Tibial artery (tissue), 4 donors: ENCODE data around the gene WDR77.

Experiments used
- DNase-seq, 2 donors: peaks; one replicate each; pipeline ENCODE4 v3.0.0-alpha.2; 2019
- H3K27ac ChIP-seq, 2 donors: fragments of 200-600 bp; sonication (generic) in 1 of 2; 1 replicate in 1 of 2; 2 replicates in 1 of 2; pipeline ENCODE4 v1.5.1; 2018 to 2019; ENCODE audit warnings: mild to moderate bottlenecking in 1 of 2
- H3K27me3 ChIP-seq, 2 donors: fragments of 200-600 bp; sonication (generic) in 1 of 2; one replicate each; pipeline versions ENCODE4 v1.5.1 to v1.6.0; 2016 to 2019
- H3K36me3 ChIP-seq, 3 donors: fragments of 200-600 bp; sonication (generic) in 2 of 3; one replicate each; pipeline ENCODE4 v1.5.1; 2016 to 2019; ENCODE audit warnings: mild to moderate bottlenecking in 2 of 3
- H3K4me1 ChIP-seq, 4 donors: fragments of 200-600 bp; sonication (generic) in 2 of 4; 1 replicate in 3 of 4; 2 replicates in 1 of 4; pipeline ENCODE4 v1.5.1; 2016 to 2019
- H3K4me3 ChIP-seq, 2 donors: fragments of 200-600 bp; sonication (generic) in 1 of 2; 1 replicate in 1 of 2; 2 replicates in 1 of 2; pipeline ENCODE4 v1.5.1; 2018 to 2019; ENCODE audit warnings: mild to moderate bottlenecking in 2 of 2
- H3K9me3 ChIP-seq, 3 donors: fragments of 200-600 bp; sonication (generic) in 1 of 3; one replicate each; pipeline ENCODE4 v1.5.1; 2016 to 2019
- intact Hi-C: fragments of 100-400 bp; cut with DNase I; formaldehyde crosslinking; loops from one replicate; pipeline ENCODE4 v1.15.0; 2023; ENCODE audit warnings: low total_unique reads
- TF ChIP-seq, protein P1 (sequence below), 2 experiments: fragments of 200-600 bp in 1 of 2; fragments of 450-650 bp in 1 of 2; IDR thresholded peaks; one replicate each; pipeline ENCODE4 v1.5.1; 2017 to 2019; ENCODE audit warnings: antibody characterized with exemption in 2 of 2, mild to moderate bottlenecking in 1 of 2, moderate library complexity in 1 of 2

The WDR77 gene

DNA sequence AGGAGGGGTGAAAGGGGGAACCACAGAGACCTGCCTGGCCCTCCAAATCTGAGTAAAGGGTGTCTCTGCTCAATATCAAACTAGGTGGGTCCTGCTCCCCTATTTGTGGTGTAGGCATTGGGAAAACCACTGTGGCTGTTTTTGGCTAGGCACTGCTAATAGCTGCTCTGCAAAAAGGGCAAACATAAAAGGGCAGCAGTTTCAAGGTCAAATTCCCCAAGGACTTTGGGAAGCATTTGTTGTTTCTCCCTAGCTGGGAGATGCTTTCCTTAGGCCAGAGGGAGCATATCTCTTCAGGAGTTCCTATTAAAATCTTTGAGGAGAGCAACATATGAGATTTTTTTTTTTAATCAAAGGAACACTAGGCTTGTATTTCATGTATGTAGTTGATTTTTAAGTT is 27.2 kb upstream of the WDR77 start:
- intact Hi-C loops: no loop called here
- Histone ChIP-seq H3K27me3 (no peaks in the 10 kb centered on the region), H3K27ac (no peak overlapping the region), H3K36me3 (peaks cover 0 to 20% (median 13%) of the 10 kb centered on the region in 3 donors), H3K9me3 (no peaks in the 10 kb centered on the region), H3K4me1 (peaks cover 0 to 18% (median 8%) of the 10 kb centered on the region in 4 donors), H3K4me3 (no peak overlapping the region)
- no peak for DNase-seq
- TF ChIP-seq, protein P1, sequence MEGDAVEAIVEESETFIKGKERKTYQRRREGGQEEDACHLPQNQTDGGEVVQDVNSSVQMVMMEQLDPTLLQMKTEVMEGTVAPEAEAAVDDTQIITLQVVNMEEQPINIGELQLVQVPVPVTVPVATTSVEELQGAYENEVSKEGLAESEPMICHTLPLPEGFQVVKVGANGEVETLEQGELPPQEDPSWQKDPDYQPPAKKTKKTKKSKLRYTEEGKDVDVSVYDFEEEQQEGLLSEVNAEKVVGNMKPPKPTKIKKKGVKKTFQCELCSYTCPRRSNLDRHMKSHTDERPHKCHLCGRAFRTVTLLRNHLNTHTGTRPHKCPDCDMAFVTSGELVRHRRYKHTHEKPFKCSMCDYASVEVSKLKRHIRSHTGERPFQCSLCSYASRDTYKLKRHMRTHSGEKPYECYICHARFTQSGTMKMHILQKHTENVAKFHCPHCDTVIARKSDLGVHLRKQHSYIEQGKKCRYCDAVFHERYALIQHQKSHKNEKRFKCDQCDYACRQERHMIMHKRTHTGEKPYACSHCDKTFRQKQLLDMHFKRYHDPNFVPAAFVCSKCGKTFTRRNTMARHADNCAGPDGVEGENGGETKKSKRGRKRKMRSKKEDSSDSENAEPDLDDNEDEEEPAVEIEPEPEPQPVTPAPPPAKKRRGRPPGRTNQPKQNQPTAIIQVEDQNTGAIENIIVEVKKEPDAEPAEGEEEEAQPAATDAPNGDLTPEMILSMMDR (IDR thresholded peaks at IDR 0.05): no peak

GRCh38 chr1:111475701-111476100 is 26.6 kb upstream of the WDR77 start:
- intact Hi-C loops: no loop called here
- TF ChIP-seq, protein P1 (IDR thresholded peaks at IDR 0.05): no peak
- H3K27me3 ChIP-seq: no peaks in the 10 kb centered on the region
- no peaks in the 10 kb centered on the region for H3K9me3 ChIP-seq
- H3K36me3 ChIP-seq: peaks cover 0 to 25% (median 15%) of the 10 kb centered on the region in 3 donors
- H3K27ac ChIP-seq: no peak overlapping the region
- no peak for DNase-seq
- peak overlapping the region in 1 of 2 donors; percentile 2 for H3K4me3 ChIP-seq
- peaks cover 0 to 18% (median 8%) of the 10 kb centered on the region in 4 donors for H3K4me1 ChIP-seq

DNA sequence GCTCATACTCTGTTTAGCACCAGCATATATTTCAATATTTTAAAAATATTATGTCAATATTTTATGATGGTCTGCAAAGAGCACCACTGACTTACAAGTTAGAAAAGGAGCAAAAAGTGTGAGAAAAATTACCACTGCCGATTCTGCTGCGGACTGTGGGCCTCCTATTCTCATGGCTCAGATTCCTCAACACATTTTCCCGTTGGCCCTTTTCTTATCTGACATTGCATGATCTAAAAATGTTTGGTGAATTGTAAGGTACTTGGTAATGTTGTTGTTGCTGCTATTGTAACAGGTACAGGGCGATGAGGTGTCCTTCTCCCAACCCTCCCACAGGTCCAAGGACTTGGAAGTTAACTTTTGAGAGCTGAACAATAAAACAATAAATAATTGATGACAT is 25.5 kb upstream of the WDR77 start:
- Histone ChIP-seq H3K9me3 (no peaks in the 10 kb centered on the region), H3K4me1 (peaks cover 0 to 18% (median 8%) of the 10 kb centered on the region in 4 donors), H3K27me3 (no peaks in the 10 kb centered on the region), H3K36me3 (peaks cover 6 to 37% (median 26%) of the 10 kb centered on the region in 3 donors), H3K27ac (peak overlapping the region; percentile 26 to 50), H3K4me3 (peak overlapping the region; percentile 17 to 25)
- no peak for DNase-seq
- TF ChIP-seq, protein P1 (IDR thresholded peaks at IDR 0.05): no peak
- intact Hi-C loops: no loop called here

- Histone ChIP-seq H3K36me3 (peaks cover 10 to 41% (median 29%) of the 10 kb centered on the region in 3 donors), H3K4me3 (peak overlapping the region; percentile 17 to 25), H3K9me3 (no peaks in the 10 kb centered on the region), H3K27me3 (no peaks in the 10 kb centered on the region), H3K4me1 (peaks cover 0 to 18% (median 8%) of the 10 kb centered on the region in 4 donors), H3K27ac (peak overlapping the region; percentile 26 to 50)
- TF ChIP-seq, protein P1 (IDR thresholded peaks at IDR 0.05): no peak
- intact Hi-C loops: no loop called here
- DNase-seq: no peak
Observed at GRCh38 chr1:111474106-111474505, 25.1 kb upstream of the WDR77 start.

- H3K9me3 ChIP-seq: no peaks in the 10 kb centered on the region
- TF ChIP-seq, protein P1 (IDR thresholded peaks at IDR 0.05): no peak
- H3K4me1 ChIP-seq: peaks cover 0 to 18% (median 8%) of the 10 kb centered on the region in 4 donors
- intact Hi-C loops: no loop called here
- no peak overlapping the region for H3K27ac ChIP-seq
- no peak for DNase-seq
- H3K4me3 ChIP-seq: no peak overlapping the region
- no peaks in the 10 kb centered on the region for H3K27me3 ChIP-seq
- H3K36me3 ChIP-seq: peaks cover 35 to 53% (median 50%) of the 10 kb centered on the region in 3 donors
Observed at GRCh38 chr1:111471538-111471937, 22.5 kb upstream of the WDR77 start.

- peaks cover 38 to 55% (median 50%) of the 10 kb centered on the region in 3 donors for H3K36me3 ChIP-seq
Observed at GRCh38 chr1:111471012-111471411, 22.0 kb upstream of the WDR77 start.

More at GRCh38 chr1:111471012-111471411, 22.0 kb upstream of the WDR77 start:
- no peaks in the 10 kb centered on the region for H3K27me3 ChIP-seq
- no peaks in the 10 kb centered on the region for H3K9me3 ChIP-seq
- intact Hi-C loops: no loop called here
- H3K4me1 ChIP-seq: peaks cover 0 to 18% (median 8%) of the 10 kb centered on the region in 4 donors
- TF ChIP-seq, protein P1 (IDR thresholded peaks at IDR 0.05): no peak
- H3K27ac ChIP-seq: no peak overlapping the region
- DNase-seq: peak; percentile 69 to 79
- H3K4me3 ChIP-seq: no peak overlapping the region
